Mesenteric fat pad (tissue), 1 donor: ENCODE data around the gene SUN2. TPM values are rescaled to one million over a fixed set of nuclear protein-coding genes. Genes with fewer than 3 reads are reported as not detected.

Source experiments
- DNase-seq: peaks from one replicate; pipeline ENCODE4 v3.0.0-alpha.2; 2020; ENCODE audit warnings: low spot score
- total RNA-seq: library from RNA; stranded (reverse); fragmentation: NEBNext Ultra II Directional; extraction: Animal tissue kit (Norgen Biotek cat#: 25700); gene quantifications from one replicate; pipeline ENCODE4 v1.2.1, GENCODE V29; 2021
- donor health status: DM: yes; HTN: yes; CAD: no.

The SUN2 gene
- total RNA-seq, 1 donor from 2014 or later, result 286 TPM

DNA sequence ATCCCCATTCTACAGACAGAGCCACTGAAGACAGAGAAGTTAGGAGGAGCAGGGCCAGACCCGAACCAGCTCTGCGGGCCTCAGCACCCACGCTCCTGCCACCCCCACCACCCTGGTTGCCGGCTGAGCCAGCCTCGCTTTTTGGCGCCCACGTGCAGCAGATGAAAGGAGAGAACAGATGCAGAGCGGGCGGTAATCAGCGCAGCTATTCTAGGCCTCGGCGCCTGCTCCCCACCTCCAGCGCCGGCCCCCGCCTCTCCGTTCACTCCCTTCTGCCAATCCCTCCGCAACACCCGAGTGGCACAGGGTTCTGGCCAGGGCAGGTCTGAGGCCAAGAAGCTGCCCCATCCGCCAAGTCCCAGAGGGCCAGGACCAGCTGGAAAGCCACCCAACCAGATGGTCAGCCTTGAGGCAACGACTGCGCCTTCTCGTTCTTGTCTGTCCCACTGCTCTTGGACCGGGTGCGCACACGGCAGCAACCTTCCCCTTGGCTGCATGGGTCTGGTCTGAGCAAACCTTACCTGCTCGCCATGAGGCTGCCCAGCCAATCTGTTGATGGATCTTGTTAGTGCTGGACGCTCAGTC is 21.4 kb upstream of the SUN2 start:
- DNase-seq, result no peak

DNA sequence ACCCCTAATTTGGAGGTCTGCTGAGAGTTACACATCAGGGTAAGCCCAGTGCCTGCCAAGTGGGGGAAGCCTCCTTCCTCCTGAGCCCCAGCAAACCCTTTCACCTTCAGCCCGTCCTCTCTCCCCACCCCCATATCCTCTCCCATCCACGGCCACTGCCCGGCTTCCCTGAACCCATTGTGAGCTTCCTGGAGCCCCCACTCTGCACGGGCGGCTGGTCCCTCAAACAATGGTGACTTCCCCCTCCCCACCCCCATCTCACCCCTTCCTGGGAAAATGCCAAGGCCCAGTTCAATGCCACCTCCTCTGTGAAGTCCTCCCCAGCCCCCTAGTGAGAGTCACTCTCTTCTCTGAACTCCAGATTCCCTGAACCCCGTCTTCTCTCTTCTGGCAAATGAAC is 20.3 kb upstream of the SUN2 start:
- DNase-seq, result no peak

DNA sequence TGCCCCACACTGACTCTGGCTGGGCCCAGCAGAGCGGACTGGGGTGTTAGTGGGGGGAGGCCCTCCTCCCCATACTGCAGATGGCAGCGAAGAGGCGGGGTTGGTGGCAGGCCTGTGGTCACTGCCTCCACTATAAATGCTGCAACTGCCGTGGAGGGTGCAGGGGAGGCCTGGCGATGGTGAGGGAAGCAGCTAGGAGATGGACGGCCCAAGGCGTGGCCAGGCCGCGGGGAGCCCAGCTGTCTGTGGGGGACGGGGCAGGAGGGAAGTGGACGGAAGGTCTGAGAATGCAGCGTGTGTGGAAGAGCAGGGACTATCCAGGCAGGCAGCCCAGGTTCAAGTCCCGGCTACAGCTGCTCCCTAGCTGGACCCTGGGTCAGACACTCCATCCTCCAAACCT is 19.9 kb upstream of the SUN2 start:
- no peak for DNase-seq

DNA sequence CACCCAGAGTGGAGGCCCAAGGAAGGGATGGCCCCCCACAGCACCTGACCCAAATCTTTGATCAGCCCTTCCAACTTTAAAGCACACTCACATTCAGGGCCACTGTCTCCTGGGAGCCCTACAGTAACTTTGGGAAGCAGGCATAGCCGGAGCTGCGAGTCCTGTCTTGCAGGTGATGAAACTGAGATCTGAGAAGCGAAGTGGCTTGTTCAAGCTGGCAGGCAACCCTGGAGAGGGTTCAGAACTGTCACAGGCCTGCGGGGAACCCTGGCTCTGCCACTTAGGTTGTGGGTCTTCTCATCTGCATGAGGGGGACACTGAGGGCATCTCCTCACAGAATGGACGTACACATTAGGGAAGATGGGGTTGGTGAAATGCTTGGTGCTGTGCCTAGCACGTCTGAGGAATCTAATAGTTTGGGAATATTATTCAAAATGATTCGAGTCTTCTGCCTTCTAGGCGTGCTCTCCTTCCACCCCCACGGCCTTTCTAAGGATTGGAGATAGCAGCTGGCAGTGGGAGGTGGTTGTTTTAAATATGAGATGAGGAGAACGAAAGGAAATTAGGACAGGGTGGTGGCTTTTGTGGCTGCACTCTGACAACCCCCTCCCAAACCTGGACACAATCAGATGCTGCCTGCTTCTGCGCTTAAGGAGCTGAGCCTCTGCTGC is 18.8 kb upstream of the SUN2 start:
- DNase-seq, result no peak

DNA sequence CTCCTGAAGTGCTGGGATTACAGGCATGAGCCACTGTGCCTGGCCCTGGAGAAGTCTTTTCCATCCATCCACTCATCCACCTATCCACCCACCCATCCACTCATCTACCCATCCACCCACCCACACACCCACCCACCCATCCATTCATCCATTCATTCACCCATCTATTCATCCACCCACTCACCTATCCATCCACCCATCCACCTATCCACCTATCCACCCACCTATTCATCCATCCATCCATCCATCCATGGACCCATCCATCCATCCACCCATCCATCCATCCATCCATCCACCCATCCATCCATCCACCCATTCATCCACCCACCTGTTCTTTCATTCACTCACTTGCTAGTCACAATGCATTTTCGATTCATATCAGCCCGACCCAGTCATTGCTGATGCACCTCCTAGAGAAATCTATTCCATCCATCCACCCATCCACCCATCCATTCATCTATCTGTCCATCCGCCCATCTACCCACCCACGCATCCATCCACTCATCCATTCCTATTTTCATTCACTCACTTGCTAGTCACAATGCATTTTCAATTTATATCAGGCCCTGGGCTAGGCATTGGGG is 17.7 kb upstream of the SUN2 start:
- DNase-seq, result no peak

DNA sequence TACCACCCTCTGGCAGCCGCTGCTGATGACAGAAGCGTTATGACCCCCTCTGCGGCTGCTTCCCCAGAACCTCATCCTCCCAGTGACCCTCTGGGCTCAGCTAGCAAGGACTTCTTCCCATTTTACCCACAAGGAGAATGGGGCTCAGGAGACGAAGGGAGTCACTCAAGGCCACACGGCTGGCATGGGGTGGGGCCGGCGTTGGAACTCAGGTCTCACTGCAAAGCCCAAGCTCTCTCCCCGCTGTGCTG is 16.8 kb upstream of the SUN2 start:
- DNase-seq, result no peak

DNA sequence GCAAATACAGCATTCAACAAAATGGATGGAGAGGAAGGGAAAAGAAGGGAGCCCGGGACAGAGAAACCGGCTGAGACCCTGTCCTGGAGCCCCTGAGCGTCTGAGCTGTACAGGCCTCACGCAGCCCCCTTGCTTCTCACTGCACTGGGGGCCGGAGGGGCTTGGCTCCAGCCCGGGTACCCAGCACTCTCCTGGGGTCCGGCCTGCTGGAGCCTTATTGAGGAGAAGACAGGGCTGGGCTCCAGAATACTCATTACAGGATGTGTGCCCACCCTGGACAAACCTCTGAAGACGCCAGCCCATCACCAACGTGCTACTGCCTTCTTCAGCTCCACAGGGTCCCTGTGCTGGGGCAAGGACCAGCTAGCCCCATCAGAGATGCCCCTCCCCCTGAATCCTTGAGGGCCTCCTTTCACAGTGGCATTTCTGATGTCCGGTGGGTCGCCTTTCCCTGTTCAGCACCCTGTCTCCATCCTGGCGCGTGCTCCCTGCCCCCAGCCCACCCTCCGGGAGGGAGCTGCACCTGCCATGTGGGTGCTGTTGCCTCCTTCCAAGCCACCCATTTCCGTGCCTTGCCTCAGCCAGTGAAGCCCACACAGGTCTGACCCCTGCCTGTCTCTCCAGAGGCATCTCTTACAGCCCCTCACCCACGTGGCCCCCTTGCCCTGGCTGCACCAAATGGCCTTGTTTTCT is 14.6 kb upstream of the SUN2 start:
- DNase-seq, result no peak

DNA sequence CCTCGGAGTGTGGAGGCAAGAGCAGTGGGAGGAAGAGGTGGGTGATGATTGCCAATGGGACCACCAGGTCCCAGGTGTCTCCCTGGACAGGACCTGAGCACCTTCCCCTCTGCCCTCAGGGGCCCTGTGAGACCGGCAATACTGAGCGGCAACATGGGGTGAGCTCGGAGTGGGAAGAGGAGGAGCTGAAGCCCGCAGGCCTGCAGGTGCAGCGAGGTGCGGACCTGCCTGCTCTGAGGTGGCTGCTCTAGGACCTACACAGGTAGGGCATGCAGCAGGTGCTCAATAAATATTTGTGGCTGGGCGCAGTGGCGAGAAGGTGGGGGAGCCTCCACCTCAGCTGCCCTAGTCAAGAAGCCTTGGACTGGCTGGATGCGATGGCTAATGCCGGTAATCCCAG is 12.2 kb upstream of the SUN2 start:
- DNase-seq, result no peak

DNA sequence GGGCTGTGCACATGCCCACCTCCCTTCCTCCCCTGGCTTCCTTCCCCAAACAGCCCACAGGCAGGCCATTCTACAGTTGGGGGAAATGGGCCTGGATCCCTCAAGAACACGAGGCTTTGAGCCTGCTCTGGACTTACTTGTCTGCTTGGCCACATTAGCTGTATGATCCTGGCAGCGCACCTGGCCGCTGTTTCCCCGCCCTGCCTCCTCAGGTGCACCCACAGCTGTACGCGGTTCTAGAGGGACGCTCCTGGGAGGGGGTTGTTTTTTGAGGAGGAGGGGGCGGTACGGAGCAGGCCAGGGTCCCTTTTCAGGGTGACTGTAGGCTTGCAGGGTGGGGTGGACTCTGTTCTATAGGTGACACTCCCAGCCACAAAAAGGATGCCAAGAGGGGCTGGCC is 11.5 kb upstream of the SUN2 start:
- DNase-seq, result no peak

DNA sequence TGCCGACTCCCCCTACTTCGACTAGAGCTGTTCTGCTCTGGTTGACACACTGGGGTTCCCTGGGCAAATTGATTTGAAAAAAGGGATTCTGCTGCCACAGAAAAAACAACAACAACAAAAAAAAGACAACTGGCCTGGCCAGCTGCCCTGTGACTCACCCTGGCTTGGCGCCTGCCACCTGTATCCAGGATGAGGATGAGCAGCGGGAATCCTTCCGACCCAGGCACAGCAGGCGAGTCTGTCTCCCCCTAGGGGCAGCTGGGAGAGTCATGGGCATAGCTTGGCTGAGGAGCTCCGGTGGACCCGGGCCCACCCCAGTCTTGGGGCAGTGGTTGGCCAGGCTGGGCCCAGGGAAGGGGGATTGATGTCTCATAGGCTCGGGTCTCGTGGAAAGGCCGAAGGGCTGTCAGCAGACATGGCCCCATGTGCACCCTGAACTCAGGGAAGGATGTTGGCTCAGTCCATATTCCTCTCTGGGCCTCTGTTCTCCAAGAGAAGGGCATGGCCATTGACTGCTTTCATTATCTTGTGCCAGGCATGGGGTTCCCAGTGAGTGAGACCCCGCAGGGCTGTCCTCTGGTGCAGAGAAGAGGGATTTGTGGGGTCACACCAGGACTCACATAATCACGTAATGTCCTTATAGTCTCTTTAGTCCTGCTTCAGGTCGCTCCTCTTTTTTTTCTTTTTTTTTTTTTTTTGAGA is 10.4 kb upstream of the SUN2 start:
- no peak for DNase-seq

DNA sequence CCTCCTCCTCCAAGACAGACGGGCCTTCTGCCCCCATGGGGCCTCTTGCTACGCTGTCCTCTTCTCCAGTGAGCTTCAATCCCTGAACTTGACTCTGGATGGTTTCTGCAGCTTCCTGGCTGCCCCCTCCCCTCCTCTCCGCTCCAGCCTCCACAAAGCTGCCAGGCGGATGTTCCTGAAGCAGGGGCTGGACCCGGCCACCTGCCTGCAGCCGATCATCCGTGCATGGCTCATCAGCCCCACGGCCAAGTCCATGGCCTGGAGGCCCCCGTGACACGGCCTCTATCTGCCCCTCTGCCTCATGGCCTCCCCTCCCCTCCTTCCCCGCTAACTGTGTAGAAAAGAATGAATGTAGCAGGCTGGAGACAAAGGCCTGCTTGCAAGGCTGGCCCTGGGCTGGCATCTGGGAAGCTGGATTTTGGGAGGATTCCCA is 6.8 kb upstream of the SUN2 start:
- DNase-seq, result no peak

DNA sequence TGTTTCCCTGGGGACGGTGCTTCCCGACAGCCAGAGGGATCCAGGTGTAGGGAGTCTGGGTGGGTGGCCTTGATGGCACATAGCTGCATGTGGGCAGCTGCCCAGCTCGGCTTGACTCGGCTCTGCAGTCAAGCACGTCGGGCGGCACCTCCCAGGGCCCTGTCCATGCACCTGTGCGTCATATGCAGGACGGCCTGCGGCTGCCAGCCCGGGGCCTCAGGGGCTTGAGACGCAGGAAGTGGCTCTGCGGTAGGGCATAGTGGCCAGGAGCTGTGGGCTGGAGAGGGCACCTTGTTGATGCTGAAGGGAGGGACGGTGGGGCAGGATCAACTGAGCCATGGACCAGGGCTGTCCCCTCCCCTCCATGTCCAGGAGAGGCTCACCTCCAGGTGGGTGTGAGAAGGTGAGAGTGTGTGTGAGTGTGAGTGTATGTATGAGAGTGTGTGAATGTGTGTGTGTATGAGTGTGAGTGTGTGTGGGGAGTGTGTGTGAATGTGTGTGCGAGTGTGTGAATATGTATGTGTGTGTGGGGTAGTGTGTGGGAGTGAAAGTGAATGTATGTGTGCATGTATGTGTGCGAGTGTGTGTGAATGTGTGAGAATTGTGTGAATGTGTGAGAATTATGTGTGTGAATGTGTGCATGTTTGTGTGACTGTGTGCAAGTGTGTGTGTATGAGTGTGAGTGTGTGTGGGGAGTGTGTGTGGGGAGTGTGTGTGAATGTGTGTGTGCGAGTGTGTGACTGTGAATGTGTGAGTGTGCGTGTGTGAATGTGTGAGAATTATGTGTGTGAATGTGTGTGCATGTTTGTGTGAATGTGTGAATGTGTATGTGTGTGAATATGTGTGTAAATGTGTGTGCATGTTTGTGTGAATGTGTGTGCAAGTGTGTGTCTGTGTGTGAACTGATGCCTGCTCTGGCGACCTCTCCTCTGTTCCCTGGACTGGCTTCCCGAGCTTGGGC is 5.7 kb upstream of the SUN2 start:
- no peak for DNase-seq

DNA sequence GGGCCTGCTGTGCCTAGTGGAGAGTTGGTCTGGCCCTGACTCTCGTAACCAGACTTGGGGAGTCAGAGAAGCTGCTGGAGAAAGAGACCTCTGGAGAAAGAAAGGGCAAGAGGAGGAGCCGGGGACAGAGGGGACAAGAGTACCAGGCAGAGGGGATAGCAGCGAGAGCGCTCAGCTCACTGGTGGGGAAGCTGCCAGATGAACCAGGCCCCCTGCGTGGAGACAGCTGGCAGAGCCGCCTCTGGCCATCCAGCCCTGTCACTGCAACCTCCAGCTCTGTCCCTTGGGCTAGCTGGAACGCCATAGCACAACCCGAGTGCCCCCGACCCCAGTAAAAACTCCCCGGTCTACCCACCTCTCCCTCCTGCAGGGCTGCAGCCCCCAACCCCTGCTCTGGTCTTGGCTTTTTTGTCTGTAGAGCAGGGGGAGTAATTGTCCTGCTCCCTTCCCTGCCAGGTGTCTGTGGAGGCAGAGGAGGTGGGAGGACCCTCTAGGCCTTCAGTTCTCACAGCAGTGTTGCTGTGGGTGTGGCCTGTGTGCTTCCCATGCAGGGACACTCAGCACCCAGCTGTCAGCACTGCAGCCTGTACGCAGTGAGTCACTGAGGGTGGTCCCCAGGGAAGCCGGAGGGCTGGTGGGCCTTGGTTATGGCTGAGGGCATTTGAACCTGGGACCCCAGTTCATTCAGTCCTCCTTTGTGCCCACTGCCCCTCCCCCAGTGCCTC is 4.8 kb upstream of the SUN2 start:
- no peak for DNase-seq

DNA sequence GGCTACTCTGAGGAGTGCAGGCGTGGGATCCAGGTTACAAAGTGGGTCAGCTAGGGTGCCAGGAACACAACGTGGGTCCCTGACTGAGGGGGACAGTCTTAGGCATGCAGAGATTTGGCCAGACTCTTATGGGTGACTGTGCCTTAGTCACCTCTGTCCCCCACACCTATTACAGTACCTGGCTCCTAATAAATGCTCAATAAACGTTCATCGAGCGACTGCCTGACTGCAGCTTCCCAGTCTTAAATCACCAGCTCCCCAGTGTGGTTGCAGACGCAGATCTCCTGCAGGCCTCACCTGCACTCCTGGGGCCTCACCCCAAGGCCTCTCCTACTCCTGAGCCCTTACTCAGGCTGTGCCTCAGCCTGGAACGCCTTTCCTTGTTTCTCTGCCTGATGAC is 3.2 kb upstream of the SUN2 start:
- no peak for DNase-seq

DNA sequence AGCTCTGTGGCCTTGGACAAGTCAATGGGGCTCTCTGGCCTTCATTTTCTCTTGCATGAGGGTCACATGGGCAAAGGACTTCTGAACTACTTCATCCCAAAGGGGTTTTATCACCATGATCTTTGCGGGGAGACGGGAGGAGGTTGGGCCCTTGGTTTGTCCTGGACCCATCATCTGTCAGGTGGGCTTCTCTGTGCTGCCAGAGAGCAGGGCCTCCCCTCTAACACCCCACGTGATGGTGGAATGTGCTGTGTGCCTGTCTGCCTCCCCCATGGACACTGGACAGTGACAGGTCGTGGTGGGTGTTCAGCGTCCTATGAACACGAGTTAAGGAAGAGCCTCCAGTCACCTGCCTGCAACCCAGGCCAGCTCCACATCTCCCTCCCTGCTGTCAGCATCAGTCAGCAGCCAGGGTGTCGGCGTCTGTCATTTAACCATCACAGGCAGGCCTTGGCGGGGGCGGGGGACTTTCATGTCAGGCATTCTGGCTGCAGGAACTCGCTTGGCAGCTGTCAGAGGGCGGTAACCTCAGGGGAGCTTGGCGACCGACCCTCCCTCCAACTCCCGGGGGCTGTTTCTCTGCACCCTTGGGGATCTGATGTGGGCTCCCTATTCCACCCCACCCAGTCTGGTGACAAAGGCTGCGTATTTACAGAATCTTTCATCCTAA is 2.6 kb upstream of the SUN2 start:
- DNase-seq, result no peak

DNA sequence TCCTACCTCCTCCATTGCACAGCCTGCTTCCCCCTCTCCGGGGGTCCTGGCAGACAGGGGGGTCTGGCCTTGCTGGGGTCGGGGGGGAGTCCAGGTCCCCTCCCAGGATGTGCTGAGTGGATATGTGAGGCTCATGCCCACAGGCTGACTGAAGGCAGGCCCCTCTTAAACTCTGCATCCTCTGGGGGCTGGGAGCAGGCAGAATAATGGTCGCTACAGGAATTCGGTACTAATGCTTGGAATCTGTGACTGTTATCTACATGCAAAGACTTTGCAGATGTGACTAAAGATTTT is 1.6 kb upstream of the SUN2 start:
- DNase-seq, result no peak

DNA sequence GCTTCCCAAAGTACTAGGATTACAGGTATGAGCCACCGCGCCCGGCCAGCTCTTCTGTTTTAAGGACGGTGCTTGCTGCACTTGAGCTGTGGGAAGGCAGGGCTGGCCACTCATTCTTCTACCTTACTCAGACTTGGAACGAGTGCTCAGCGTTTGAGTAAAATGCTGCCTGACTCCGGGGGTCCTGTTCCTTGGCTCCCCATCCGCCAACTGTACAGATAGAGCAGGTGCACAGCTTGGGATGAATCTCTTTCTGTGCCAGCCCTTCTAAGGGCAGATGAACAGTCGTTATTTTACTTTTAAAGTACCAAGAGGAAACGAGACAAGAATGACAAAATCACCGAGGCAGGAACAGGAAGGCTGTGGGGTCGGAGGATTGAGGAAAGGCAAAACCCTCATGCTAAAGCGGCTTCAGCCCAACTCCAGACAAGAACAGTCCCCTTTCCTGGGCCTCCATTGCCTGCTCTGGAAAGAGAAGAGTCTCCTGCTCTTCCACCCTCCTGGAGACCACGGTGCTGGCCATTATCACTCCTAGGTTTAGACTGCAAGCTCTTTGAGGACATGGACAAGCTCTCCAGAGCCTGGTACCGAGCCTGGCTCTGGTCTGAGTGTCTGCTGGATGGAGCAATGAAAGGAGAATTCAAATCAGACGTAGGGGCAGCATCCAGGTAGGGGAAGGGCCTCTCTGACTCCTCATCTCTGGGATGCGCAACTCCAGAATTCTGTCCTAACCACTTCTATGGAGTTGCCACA is 1.1 kb upstream of the SUN2 start:
- DNase-seq, result no peak

DNA sequence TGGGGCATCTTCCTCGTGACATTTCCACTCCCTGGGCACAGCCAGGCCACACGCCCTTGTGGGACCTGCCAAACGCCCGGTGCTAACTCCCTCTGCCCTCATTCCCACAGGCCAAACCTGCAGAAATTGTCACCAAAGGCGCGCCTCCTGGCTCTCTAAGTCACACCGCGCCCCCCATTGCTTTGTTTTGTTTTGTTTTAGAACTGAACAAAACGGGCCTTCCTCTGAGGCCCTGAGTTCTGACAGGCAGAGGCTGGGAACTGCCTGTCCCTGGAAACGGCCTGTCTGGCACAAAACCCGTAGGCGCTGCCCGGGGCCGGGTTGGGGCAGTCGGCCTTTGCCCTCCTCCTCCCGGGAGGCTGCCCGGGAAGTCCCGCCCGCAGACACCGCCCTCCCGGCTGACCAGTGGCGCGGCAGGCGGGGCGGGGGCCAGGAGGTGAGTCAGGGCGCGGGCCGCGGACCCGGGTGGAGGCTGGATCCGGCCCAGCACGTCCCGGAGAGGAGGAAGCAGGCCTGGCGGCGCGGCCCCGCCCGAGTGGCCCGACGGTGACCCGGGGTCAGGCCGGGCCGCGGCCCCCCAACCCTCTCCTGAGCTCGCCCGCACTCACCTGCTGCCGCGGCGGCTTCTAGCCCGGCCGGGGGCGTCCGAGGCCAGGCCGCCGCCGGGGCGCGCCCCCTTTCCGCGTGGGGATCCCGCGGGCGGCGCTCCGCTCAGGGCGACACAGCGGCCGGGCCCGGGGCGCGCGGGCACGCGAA is 465 bp downstream of the SUN2 start:
- peak; percentile 99 for DNase-seq
